NCI-H748 (cell line): Measurements from ENCODE around the gene FAM234B.

Experiments used
- DNase-seq: peaks from one replicate; lab custom pipeline; 2025; ENCODE audit not compliant: unreplicated experiment; lab: John Stamatoyannopoulos, UW

Gene FAM234B

GRCh38 chr12:13088496-13088895 is 44.3 kb downstream of the FAM234B start:
- DNase-seq, result no peak

- no peak for DNase-seq
Observed at GRCh38 chr12:13090054-13090453, 45.9 kb downstream of the FAM234B start.

GRCh38 chr12:13091832-13092231 is 47.7 kb downstream of the FAM234B start:
- DNase-seq, result no peak

DNA sequence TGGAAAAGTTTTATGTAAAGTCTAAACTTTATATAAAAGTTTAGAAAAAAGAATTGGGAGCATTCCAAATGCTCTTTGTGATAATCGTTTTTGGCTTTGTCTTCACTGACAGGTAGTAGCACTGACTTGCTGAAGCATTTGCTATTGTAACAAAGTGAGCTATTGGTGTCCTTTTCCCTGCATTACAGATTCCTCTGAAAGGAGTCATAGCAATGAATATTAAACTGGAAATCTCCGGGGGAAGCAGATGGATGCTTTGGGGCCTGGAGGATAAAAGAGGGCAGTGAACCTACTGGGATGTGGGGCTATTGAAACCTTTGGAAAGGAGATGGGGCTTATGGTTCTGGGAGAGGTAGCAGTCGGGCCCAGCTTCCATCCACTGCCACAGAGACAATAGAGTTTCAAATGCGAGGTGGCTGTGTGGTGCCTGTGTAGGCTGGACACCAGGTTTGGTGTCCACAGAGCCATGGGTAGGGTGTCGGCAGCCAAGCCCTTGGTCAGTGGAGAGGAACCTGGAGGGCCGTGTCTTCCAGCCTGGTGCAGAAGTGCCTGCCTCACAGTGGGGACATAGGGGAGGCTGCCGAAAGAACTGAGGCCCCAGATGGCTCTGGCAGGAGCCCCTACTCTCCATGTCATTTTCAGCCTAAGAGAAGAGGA is 49.1 kb downstream of the FAM234B start:
- no peak for DNase-seq

DNA sequence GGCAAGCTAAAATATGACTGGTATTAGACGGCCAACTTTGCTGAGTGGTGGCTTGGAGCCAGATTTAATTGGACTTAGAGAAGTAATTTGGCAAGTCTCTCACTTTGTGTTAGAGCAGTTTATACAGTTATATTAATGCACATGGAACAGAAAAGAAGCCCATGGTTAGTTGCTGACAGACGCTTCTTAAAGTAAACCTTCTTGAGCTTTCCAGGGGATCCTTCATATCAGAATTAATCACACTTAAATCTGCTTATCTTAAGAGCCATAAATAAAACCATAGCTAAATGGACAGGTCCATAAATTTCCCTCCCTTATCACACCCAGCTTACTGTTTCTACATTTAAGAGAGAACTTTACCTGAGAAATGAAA is 49.7 kb downstream of the FAM234B start:
- no peak for DNase-seq

- DNase-seq, result no peak
Observed at GRCh38 chr12:13094367-13094766, 50.2 kb downstream of the FAM234B start.

DNA sequence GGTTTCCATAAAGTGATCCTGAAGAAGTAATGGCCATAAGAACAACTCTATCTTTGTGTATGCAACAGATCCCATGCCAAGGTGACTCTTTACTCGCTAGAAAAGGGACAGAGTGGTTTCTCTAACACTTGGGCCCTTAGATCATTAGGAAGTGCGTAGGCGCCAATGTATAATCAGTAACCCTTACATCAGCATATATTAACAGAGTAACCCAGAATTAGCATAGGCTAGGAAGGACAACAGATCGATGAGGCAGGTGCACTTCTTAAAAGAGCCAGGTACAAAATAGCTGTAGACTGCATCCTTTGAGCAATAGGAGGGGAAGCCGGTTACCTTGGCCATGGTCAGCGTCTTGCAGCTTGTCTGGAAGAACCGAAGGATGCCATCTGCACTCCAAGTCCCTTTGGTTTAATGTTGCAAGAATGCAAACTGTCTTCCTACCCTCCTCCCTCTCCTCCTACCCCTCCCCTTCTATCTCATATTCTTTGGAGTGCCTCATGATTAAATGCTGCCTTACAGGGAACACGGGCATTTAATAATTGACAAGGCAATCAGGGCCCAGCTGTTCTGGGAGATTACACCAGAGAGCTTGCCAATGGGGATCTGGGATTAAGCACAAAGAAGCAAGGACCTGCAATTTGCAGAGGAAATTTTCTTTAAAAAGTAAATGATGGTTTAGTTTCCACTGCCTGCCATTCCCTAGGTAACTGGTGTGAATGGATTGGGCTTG is 51.2 kb downstream of the FAM234B start:
- DNase-seq, result no peak

GRCh38 chr12:13097491-13098011 is 53.4 kb downstream of the FAM234B start:
- DNase-seq, result no peak

- DNase-seq, result no peak
Observed at GRCh38 chr12:13099066-13099843, 55.1 kb downstream of the FAM234B start.

- DNase-seq, result peak; percentile 29
Observed at GRCh38 chr12:13099844-13100604, 55.8 kb downstream of the FAM234B start.

DNA sequence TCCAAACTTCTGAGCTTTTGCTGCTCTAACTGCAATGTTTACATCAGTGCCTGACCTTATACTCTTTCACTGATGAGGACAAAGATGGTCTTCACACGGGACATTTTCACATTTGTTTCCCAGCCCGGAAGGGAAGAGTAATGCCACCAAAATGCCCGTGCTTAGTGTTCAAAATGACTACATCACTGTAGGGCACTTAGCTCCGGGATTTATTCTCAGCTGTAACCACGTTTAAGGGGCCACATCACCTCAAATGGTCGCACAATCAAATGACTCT is 56.4 kb downstream of the FAM234B start:
- no peak for DNase-seq

DNA sequence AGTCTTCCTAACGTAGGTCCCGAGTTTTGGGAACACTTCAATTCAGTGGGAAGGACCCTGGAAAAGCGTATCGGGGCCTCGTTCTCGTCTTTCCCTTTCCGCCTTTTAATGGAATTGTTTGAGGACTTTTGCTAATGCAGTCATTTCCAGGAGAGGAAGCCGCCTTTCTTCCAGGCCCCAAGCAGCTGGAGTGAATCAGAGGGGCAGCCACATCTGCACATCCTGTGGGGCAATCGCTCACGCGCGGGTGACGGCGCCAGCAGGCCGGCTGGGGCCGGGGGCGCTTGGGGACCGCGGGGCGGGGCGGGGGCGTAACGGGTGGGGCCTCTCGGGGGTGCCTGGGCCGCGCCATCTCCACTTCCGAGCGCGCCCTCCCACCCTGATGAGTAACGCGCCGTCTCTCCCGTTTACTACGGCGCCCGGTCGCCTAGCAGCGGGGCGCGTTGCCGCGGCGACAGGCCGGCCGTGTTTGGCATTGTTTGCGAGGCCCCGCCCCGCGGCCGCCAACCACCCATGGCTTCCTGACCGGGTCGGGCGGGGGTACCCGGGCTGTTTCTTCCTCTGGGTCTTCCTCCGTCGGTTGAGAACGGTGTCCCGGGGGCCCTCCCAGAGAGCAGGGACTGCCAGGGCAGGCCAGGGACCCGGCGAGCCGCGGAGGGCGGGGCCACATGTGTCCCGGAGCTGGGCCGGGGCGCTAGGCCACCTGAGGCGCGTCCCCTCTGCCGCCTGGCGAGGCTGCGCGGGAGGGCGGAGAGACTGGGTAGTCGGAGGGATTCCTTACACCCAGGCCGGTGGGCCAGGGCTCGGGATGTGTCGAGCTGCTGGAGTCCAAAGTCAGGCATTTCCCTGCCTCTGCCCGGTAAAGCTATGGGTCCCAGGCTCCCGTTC is 56.9 kb downstream of the FAM234B start:
- DNase-seq, result peak; percentile 89

GRCh38 chr12:13101821-13102375 is 57.7 kb downstream of the FAM234B start:
- peak; percentile 6 for DNase-seq

DNA sequence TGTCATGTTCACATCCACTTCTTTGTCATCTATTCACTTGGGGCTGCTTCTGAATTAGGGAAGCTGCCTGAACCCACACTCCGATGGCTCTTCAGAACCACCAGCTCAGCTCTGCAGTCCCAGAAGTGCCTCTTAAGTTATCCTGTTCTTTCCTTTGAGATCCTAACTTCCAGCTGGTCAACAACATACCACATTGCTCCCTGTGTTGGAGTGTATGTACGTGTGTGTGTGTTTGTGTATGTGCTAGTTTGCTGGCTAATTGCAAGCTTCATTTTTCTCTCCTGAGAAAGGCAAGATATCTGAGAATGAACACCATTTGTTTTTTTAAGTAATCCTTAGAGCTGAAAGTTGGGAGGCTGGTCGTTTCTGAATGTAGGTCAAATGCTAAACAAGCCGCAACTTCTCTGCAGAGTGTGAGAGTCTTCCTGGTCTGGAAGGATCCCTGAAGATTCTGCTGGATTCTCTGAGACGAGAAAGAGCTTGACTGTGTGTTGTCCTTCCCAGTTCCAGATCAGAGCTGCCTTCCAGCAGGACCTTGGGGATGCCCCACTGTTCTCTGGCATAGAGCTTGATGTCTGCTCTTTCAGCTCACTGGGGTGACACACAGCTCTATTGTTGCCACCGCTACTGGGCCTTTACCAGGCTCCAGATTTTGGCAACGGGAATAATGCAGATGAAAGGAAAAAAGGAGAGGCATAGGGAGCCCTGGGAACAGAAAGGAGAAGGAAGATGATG is 58.4 kb downstream of the FAM234B start:
- no peak for DNase-seq

DNA sequence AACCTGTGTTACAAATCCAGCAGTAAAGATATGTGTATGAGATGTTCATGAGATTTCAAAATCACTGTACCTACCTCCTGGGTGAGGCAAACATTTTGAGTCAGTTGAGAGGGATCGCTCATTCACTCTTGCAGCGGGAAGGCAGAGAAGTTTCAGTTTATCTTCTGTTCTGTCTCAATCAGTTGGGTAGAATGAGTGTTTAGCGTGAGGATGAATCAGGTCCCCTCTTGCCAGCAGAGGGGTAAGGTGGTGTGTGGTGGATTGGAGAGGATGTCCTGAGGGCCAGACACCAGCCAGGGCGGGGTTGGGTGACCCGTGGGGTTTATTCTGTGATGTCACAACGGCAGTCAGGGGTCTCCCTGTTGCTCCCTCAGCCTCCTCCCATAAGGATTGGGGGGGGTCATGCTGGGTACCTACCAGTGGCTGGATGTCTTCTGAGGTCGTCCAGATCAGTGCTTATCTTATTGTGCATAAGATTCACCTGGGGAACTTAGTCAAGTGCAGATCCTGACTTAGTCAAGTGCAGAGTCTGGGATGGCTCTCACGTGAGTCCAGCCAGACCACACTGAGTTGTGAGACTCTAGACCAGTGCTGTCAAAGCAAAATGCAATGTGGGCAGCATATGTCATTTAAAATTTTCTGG is 59.3 kb downstream of the FAM234B start, which contains the start of gene GSG1:
GSG1 (minus strand) TSS at position 277 of the 643 bp plus-strand sequence; CDS start at position 122, 155 bp downstream.
- no peak for DNase-seq

DNA sequence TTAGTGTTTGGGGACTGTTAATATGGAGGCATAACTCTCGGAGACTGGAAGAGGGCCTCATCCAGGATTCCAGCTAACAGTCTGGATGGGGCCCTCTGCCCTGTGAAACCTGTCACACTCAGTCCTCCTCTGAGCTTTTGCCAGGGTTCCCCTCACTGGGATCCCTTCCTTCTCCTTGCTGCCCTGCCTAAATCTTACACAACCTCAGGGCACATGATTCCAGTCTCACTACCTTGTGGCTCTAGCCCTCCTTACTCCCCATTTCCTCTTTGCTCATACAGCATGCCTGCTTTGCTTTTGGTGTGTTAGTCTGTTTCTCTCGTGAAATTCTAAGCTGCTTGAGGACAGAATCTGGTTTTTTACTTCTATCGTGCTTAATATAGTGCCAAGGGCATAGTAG is 60.2 kb downstream of the FAM234B start:
- no peak for DNase-seq

- DNase-seq, result no peak
Observed at GRCh38 chr12:13105781-13106180, 61.6 kb downstream of the FAM234B start.

DNA sequence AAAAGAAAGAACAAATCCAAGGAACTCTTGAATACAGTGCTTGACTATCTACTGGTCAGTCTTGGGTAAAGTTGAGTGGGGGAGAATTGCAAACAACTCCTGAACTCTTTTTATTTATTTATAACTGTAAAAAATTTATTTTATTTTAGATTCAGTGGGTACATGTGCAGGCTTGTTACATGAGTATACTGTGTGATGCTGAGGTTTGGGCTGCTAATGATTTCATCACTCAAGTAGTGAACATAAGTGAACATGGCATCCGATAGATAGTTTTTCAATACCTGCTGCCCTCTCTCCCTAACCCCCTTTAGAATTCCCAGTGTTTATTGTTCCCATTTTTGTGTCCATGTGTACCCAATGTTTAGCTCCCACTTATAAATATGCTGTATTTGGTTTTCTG is 62.5 kb downstream of the FAM234B start:
- no peak for DNase-seq

DNA sequence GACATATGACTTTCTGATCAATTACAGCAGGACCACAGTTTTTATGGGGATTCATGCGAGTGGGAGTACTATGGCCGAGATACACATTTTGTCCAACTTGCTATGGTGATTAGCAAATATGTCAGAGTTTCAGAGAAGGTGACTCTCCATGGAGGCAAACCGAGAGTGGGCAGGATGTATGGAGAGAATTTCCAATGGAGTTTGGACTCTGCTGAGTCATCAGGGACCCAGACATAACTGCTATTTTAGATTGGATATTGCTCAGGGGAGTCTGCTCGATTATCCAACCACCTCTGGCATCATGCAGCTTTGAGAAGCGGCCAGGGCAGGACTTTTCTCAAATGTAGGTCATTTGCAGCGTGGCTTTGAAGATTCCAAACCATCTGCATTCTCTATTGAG is 68.8 kb downstream of the FAM234B start:
- no peak for DNase-seq
